Fibroblast of pulmonary artery (primary cell): ENCODE measurements around the gene GLS.

ENCODE experiments used
- DNase-seq: peaks from one replicate; pipeline ENCODE4 v3.0.0-alpha.2; 2010; ENCODE audit warnings: low read depth
- H3K4me3 ChIP-seq: replicated peaks from 2 replicates; pipeline ENCODE4 v1.5.1; 2011; ENCODE audit warnings: low read depth, mild to moderate bottlenecking, control low read depth, low read length, moderate library complexity
- CTCF ChIP-seq: IDR thresholded peaks from 2 replicates; pipeline ENCODE4 v1.5.1; 2011; ENCODE audit warnings: mild to moderate bottlenecking, control low read depth, low read length, inconsistent platforms; ENCODE audit errors: missing control alignments

Gene GLS

DNA sequence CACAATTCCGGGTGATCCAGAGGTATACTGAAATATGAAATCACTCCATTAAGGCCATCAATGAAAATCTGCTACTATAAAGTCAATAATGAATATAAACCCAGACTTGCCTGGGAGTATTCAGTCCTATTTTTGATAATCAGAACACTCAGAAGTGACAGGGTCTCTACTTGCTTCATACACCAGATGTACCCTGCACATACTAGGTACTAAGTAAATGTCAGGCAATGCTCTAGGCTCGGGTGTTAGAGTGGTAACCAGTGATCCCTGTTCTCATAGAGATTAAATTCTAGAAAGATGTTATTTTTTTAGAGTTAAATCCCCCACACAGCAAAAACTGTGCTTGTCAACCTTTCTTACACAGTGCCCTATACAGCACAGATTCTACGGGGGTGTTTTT, 121.0 kb downstream of the GLS start:
- no peak for TF ChIP-seq CTCF

GRCh38 chr2:191003405-191004309, 123.0 kb downstream of the GLS start:
- TF ChIP-seq CTCF: no peak
- DNase-seq: no peak
- no peak overlapping the region for H3K4me3 ChIP-seq

More for the DNA sequence above, 121.0 kb downstream of the GLS start:
- no peak for DNase-seq
- H3K4me3 ChIP-seq: no peak overlapping the region

- TF ChIP-seq CTCF: no peak
- no peak for DNase-seq
- H3K4me3 ChIP-seq: no peak overlapping the region
Measured at GRCh38 chr2:191006297-191006696, 125.7 kb downstream of the GLS start.

DNA sequence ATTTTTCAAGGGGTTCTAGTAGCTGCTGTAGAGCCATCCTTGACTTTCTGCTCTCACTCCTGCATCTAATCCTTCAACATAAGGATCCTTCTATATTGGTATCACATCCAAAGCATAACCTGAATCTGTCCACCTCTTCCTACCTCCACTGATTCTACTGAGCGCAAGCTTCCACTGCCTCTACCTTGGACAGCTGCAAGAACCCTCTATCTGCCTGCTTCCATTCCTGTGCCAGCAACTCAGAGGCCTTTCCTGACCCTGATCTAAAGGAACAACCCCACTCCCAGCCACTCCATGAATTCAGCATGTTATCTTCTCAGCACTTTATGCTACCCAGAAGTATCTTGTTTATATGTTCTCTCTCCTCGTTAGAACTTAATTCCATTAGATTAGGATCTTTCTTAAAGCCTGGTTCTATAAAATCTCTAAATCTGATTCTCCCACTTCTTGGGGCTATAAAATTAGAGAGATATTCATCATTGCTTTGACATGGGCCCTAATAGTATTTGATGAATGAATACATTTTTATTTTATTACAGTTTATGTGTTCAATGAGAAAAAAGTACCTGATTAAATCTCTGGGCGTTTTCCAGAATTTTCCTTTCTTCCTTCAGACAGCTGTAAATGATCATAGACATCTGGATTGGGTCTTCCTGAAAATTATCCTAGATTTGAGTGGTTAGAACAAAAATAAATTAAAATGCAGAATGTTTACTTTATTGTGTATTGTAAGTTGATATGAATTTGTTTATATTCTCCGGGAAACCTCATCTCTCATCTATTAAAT, 126.6 kb downstream of the GLS start:
- DNase-seq: no peak
- H3K4me3 ChIP-seq: no peak overlapping the region
- TF ChIP-seq CTCF: no peak

DNA sequence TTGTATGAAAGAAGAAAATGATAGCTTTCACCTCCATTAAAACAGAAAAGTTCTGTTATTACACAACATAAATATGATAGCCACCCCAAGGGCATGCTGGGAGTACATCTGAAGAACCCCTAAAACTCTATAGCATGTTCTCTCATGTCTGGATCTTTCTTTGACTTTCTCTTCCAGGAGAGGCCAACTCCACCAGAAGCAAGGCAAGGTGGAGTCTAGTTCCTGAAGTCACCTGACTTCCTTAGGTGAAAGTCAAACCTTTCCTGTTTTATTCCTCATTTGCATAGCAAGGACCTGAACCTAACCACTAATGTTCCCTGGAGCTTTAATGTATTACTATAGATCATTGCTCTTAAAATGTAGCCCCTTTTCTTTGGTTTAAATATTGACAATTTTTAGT, 127.7 kb downstream of the GLS start:
- TF ChIP-seq CTCF: no peak
- H3K4me3 ChIP-seq: no peak overlapping the region
- no peak for DNase-seq

GRCh38 chr2:191009541-191010374, 129.1 kb downstream of the GLS start:
- no peak for DNase-seq
- TF ChIP-seq CTCF: no peak
- no peak overlapping the region for H3K4me3 ChIP-seq
